GM18870 (cell line): ENCODE data around the gene RRAS.

Experiments used
- ATAC-seq: cut with Tn5 transposase; IDR thresholded peaks from one replicate; pipeline ENCODE4 v1.9.1; 2021; ENCODE audit warnings: moderate library complexity; ENCODE audit not compliant: unreplicated experiment

The RRAS gene

DNA sequence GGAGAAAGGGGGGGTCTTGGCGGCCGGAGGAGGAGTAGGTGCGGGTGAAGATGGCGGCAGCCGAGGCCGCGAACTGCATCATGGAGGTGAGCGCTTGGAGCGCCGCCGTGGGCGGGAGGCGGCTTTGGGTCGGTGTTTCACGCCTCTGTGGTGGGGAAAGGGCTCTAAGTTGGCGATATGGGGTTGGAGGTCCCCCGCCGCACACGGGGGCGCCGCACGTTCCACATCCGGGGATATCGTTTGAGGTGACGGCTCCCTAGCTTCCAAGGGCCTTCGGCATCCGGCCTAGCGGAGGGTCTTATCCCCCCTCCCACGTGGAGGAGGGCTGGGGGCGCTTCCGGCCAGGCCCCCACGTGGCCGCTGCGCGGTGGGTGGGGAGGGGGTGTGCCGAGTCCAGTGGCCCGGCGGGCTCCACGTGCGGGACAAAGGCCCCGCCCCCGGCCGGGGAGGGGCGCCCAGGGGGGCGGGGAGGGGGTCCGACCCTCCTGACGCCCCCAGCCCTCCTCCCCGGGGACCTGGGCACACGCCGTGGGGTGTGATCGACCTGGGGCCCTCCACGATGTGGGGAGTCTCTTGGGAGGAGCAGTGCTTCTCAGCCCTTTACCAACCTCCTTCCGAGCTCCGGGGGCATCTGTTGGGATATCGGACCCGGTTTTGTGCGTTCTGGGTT, 37.4 kb upstream of the RRAS start, which contains the start of gene PRMT1:
PRMT1 (plus strand) TSS at position 41 of the 670 bp plus-strand sequence; CDS start at position 51, 10 bp downstream.
- no peak for ATAC-seq

DNA sequence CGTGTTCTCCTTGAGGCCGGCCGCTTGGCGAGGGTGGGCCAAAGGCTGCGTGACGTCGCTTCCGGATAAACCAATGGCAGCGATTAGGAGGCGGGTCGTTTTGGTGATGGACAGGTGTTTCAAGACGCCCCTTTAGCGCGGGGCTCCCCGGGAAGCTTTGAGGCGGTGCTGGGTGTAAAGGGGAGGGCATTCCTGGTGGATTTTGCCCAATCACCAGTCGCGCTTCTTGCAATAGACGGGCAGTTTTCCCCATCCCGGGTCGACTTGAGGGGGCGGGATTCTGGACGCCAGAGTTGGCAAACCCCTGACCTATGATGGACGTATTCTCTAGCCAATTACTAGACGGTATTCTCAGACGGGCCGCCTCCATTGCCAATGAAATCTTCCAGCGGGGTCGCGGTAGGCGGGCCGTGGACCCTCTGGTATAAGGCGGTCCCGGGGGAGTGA, 36.9 kb upstream of the RRAS start:
- ATAC-seq: peak; percentile 64

DNA sequence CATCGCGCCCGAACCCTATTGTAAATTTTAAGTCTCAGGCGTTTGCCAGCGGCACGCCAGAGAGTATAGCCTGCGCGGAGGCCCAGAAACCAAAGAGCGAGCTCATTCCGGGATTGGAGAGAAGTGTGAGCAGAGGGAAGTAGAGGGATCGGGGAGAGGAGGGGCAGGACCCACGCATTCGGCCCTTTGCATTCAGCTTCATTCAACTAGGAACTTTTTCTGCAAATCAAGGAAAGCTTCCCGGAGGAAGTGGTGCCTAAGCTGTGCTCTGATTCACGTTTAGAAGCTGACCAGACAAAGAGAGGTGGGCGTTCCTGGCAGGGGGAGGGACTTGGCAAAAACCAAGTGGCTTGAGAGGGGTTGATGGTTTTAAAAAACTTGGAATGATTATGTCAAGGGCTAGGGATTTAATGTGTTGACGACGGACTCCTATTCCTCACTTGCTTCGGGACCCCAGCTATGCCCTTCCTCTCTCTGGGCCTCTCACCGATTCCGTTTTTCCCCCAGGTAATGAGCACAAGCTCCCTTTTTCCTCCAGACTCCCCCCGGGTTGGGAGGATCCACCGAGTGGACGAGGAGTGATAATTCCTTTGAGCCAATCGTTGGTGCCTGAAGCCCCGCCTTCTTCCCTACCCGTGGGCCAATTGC, 36.3 kb upstream of the RRAS start:
- ATAC-seq: peak; percentile 28

- ATAC-seq: no peak
Measured at GRCh38 chr19:49672131-49672919, 32.4 kb upstream of the RRAS start.

GRCh38 chr19:49669516-49669915, 29.6 kb upstream of the RRAS start:
- ATAC-seq: no peak

DNA sequence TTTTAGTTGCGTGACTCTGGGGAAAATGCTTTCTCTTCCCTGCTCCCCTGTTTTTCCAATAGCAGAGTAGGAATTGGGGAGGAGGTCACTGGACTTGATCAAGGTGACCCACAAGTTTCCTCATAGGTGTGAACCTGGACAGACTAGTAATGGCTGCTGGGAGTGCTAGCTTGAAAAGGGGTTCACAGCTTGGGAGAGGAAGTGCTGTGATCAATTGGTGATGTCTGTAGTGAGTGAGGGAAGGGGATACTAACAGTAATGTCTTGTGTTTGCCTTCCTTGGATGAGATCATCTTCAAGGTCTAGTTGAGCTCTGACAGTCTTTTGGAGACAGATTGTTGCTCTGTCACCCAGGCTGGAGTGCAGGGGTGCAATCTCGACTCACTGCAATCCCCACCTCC, 27.5 kb upstream of the RRAS start:
- no peak for ATAC-seq

DNA sequence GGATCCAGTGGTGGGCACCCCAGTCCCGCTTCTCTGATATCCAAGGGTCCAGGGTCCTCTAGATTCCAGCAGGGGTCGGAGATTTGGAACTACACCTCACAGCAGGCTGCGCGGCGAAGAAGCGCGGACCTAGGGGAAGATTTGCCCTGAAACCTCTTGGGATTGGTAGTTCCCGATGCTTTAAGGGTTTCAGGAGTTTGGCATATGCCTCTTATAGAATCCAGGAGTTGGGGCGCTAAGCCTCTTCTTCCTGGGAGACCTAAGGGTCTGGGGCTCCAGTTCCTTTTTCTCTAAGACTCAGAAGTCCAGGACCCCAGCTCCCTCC, 26.1 kb upstream of the RRAS start:
- no peak for ATAC-seq

GRCh38 chr19:49665351-49666119, 25.6 kb upstream of the RRAS start, which contains the start of the genes BCL2L12 and IRF3:
BCL2L12 (plus strand) TSS chr19:49665933; CDS start chr19:49666693, 760 bp downstream.
IRF3 (minus strand) TSS chr19:49665857; CDS start chr19:49664838, 1,019 bp downstream.
- peak; percentile 68 for ATAC-seq

DNA sequence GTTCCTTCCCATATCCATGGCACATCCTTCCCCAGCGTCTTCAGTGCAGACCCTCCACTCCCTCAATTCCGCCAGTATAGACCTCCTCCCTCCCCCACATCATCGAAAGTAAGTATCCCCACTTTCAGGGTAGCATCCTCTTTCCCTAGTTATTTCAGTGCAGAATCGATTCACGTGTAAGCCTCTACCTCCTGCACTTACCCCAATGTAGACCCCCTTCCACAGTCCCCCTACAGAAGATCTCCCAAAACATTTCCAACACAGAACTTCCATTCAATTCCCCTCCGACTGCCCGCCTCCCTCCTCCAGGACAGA, 25.1 kb upstream of the RRAS start:
- no peak for ATAC-seq

GRCh38 chr19:49664171-49665035, 24.5 kb upstream of the RRAS start:
- ATAC-seq: no peak

DNA sequence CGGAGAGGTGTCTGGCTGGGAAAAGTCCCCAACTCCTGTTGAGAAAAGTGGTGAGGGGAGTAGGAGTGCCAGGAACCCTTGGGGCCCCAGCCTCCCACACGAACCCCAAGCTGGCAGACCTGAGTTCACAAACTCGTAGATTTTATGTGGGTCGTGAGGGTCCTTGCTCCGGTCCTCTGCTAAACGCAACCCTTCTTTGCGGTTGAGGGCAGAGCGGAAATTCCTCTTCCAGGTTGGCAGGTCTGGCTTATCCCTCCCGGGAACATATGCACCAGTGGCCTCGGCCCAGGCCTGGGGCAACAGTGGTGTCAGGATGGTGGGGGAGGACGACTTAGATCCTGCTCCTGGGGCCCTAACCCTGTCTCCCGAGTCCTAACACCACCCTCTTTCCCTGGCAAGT, 23.3 kb upstream of the RRAS start:
- ATAC-seq: no peak

DNA sequence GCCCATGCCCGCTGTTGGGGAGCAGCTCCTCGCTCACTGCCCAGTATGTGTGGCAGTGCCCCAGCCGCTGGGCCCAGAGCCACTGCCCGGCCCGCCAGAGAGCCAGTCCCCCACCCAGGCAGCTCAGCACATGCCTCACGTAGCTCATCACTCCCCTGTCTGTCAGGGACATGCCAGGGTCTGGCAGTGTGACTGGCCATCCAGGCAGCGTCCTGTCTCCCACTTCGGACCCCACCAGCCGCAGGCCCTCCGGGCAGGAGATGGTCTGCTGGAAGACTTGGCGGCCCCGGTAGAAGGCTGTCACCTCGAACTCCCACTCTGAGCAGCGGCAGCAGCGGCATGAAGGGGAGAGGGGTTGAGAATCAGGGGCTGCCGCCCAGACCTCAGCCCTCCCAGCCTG, 22.1 kb upstream of the RRAS start:
- ATAC-seq: no peak

DNA sequence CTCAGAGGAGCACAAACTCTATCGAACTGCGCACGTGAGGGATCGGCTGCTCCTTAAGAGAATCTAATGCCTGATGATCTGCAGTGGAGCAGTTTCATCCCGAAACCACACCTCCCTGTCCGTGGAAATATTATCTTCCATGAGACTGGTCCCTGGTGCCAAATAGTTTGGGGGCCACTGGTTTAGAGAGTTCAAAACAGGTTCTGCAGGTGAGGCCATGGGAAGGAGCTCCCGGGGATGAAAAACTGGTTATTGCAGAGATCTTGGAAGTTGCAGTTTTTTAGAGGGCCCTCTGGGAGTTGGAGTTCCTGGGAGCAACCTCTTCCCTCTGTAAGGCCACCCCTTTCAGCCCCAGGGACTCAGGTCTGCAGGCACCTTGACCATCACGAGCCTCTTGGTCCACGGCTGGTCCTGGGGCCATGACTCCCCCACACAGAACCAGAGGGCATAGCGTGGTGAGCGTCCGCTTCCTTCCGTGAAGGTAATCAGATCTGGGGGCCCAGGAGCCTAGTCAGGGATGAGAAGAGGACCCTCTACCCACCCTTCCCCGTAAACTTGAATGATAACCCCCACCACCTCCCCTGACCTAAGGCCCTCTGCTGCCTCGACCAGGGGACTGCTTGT, 20.5 kb upstream of the RRAS start:
- ATAC-seq: no peak

DNA sequence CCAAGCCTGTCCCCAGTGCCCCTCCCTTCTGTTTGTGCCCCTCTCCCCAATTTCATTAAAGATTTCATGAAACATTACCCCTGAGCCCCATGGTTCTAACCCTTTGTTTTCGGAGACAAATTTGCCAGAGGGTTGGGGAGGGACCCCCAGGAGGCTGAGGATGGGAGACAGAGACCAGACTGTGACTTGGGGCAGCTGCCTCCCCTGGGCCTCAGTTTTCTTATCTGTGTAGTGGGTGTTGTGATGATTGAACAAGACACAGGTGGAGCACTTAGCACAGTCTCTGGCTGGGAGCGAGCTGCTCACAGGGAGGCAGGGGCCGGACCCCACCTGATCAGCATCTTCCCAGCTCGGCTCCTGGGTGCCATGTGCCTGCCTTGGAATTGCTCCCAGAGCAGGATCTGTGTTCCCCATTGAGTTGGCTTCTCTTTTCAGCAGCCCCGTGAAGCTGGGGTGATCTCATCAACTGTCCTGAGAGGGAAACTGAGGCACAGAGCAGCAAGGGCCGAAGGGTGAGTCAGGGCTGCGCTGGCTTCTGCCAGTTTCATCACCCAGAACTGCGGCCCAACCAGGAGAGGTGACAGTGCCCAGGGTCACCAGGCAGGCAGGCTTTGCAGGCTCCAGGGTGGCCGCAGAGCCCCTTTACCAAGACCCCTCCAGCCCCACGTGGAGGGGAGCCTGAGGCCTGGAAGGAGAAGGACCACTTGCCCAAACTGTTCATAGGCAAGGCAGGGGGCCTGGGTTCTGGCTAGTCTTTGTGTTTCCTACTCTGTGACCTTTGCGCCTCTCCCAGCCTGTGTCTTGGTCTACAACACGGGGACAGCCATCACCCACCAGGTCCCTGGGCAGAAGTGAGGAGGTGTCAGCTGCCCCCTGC, 18.9 kb upstream of the RRAS start:
- ATAC-seq: no peak

DNA sequence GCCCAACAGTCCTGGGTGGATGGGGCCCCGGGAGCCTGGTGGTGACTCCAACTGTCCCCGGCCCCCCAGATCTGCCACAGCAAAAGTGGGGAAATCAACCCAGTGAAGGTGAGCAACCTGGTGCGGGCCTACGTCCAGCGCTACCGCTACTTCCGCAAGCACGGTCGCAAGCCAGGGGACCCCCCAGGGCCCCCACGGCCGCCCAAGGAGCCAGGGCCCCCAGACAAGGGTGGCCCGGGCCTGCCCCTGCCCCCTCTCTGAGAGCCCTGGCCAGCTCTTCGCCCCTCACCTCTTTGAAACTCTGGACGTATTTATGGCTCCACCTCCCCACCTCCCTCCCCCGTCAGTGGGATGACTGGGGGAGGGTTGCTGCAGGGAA, 18.2 kb upstream of the RRAS start:
- no peak for ATAC-seq

DNA sequence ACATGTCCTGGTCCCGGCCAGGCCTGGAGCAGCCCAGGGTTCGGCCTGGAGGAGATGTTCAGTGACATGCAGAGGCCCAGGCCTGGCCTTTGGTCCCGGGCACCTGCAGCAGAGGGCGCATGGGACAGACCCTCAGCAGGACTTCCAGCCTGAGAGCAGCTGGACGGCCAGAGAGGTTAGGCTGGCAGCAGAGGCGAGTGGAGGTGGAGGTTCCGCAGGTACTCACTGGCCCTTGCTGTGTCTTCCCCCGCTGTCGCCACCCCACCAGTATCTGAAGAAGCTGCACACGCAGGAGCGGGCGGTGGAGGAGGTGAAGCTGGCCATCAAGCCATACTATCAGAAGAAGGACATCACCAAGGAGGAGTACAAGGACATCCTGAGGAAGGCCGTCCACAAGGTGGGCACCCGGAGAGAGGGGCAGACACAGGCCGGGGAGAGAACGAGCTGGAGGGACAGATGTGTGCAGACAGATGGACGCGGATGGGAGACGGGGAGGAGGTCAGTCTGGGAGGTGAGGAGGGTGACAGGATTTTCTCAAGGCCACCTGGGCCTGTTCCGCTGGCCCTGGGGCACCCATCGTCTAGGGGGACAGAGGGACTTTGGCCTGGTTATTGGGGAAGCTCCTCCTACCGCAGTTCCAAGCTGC, 17.7 kb upstream of the RRAS start:
- no peak for ATAC-seq

DNA sequence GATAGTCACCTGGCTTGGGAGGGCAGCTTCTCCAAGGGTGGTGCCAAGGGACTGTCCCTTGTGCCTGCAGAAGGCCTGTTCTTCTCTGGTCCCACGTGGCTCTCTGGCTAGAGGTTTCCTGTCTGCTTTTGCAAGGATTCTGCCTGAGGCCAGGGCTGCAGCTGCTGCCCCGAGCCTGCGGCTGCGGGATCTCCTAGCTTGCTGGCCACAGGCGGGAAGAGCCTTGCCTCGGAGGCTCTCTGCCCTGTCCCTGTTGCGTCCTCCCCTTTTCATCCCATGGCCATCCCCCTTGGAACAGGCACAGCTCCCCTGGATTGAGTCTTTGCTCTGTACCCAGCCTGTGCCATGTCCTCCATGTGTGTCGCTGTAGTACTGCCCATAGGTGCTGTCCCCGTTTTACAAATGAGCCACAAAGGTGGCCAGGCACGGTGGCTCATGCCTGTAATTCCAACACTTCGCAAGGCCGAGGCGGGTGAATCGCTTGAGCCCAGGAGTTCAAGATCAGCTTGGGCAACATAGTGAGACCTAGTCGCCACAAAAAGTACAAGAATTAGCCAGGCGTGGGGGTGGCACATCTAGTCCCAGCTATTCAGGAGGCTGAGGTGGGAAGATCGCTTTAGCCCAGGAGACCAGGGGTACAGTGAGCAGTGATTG, 16.6 kb upstream of the RRAS start:
- ATAC-seq: no peak
